ENCODE measurements around the gene FKBP3.
"Not testable (repeated sequence)": the region's sequence is repeated elsewhere in the genome, so short reads cannot be mapped to it uniquely, and the experiment has no call there.

The FKBP3 gene

DNA sequence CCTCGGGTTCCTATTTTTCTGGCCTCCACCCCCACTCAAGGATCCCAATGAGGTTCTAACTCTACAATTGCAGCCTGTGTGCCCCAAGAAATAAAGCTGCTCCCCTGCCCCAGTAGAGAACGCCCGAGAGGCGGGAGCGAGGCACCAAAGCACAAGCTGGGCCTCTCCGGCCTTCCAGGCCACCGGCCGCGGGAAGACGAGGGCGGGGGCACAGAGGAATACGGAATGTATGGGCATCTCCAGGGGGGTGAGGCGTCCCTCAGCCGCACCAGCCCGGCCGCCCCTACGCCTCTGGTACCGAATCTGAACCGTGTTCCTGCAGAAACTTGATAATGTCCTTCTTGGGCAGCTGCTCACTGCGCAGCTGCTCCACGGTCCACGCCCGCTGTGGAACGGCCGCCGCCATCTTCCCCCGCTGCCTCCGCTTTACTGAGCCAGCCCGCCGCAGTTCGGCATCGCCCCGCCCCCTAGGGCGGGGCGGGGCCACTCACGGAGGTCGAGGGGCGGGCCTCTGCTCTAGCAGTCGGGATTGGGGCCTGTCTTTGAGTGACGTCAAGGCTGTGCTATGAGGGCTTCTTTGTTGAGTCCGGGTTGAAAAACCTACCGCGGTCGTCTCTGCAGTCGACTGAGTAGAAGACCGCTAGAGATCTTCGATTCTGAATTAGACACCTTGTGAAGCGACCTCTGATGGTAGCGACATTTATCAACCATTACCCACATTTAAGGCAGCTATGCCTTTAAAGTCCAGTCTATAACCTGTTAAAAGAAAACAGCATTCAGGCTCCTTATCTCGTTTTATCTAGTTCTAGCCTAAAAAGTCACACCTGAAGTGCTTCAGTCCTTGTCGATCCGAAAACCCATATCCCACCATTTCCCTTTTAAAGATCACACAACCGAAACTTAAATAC is at the start of gene FKBP3:
TSS of gene FKBP3 (minus strand) at position 431 of the 908 bp plus-strand sequence. CDS start at position 406, 25 bp downstream.
- peak; percentile 99 for DNase-seq

DNA sequence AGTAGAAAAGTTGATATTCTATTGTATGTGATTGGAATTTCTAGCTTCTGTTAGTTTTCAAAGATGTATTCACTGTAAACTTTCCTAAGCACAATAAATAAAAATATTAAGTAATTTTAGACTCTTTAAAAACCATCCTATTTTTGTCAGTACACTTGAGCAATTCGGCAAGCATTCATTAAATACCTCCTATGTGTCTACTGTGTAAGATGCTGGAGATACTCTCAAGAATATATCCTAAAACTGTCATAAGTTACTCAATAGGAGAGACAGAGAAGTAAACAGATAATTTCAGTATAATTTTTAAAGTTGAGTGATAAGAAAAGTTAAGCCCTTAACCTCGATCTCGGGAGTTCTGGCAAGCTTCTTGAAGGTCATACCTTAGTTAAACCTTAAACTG is 47.5 kb upstream of the FKBP3 start:
- no peak for DNase-seq

DNA sequence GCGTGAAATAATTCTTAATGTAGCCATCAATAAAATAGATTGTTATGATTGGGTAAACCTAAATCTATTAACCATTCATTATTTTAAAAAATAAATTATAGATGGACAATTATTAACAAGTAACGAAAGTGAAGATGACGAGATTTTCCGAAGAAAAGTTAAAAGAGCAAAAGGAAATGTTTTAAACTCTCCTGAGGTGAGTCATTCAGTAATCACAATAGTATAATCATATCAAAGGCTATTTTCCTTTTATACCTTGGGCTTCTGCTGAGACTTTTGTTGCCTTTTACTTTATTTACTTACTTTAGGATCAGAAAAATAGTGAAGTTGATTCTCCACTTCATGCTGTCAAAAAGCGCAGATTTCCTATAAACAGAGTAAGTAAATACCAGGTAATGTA is 47.0 kb upstream of the FKBP3 start:
- DNase-seq = no peak

DNA sequence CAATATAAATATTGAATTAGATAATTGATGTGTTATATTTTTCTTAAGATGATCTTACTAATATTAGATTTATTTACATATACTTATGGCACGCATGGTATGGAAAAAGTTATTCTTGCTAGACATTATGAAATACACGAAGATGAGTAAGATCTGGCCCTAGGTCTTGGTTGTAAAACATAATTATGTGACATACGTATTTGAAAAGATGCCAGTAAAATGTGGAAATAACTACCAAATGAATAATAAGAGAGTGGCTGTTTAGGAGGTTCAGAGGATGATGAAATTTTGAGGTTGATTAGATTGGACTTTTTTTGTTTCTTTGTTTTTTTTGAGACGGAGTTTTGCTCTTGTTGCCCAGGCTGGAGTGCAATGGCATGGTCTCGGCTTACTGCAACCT is 42.8 kb upstream of the FKBP3 start:
- DNase-seq = no peak

DNA sequence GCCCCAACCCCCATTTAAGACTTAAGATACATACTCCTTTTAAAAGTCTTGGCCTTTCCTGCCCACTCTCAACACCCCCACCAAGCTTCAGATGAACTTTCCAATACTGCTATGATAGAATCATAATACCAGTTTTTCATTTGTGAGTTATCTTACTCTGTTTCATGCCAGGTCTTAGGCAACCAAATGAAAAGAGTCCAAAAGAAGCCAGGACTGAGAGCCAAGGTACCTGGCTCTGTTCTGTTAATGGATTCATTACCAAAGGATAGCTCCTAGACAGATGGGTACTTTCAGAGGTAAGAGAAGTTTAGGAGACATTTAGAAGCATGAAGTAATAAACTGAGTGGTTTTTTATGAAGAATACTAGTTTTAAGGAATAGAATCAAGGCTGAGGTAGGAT is 35.6 kb upstream of the FKBP3 start:
- no peak for DNase-seq

DNA sequence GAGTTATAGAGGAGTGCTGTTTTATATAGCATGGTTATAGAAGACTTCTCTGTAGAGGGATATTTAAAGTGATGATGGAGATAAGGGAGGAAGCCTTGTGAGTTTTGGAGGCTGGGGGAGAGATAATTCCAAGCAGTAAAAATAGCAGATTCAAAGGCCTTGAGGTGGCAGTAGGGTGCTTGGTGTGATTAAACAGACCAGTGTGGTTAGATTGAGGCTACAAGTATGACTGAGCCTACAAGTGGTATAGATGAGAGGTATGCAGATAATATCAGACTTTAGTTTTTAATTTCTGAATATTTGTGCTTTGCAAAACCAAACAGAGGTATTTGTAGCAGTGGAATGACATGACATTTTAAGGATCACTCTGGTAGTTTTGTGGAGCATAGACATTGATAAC is 21.8 kb upstream of the FKBP3 start:
- no peak for DNase-seq

DNA sequence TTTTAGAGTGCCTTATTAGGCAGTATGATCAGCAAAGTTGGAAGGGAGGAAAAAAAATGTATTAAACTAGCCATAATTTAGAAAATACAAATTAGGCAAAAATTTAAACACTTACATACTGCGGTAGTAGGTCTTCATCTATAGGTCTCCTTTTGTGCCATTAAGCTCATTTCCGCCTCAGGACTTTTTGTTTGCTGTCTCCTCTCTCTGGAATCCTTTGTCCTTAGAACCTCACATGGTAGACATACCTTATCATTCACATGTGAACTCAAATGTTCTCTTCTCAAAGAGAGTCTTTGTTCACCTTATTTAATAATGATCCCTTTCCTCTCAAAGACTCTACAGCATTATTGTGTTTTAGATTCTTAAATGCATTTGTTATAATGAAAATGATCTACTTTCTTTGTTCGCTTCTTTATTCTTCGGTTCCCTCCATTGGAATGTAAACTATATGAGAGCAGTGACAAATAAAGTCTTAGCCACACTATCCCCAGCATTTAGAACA is 16.2 kb upstream of the FKBP3 start:
- DNase-seq = no peak

DNA sequence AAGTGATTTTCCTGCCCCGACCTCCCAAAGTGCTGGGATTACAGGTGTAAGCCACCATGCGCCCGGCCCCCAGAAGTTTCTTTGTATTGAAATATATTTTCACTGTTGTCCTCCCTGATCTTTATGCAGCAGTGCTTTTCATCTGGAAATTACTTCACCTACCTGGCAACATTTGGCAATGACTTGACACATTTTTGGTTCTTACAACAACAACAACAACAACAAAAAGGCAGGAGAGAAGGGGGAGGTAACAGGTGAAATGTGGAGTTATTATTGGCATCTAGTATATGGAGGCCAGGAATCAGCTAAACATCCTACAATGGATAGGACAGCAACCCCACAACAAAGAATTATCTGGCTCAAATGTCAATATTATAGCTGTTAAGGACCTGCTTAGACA is 15.3 kb upstream of the FKBP3 start:
- no peak for DNase-seq

DNA sequence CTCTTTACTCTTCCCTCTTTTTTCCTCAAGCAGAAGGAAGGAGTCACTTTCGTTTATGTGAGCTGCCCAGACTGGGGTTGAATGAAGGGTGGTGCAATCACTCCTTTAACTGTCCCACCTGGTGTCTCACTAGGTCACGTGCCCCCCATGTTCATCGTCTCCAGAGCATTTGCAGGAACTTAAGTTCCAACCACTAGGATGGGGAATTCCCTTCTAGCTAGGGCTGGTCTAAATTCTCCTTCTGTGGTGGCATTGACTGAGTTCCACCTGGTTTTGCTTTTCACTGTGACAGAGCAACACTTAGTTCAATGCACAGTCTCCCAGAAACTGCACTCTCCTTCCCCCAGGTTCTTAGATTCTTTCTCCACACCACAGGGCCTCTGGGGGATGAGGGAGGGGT is 10.9 kb upstream of the FKBP3 start:
- DNase-seq = no peak

DNA sequence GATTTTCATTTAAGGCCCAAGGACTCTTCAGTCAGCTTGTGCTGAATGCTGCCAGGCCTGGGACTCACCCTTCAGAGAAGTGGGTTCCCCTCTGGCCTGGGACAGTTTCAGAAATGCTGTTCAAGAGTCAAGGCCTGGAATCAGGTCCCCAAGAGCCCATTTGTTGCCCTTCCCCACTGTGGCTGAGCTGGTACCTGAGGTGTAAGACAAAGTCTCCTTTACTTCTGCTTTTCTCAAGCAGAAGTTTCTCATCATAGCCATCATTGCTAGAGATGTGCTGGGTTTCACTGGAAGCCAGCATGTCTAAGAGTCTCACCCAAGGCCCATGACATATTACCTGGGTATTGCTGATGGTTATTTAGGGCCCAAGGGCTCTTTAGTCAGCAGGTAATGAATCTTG is 10.4 kb upstream of the FKBP3 start:
- DNase-seq = no peak

DNA sequence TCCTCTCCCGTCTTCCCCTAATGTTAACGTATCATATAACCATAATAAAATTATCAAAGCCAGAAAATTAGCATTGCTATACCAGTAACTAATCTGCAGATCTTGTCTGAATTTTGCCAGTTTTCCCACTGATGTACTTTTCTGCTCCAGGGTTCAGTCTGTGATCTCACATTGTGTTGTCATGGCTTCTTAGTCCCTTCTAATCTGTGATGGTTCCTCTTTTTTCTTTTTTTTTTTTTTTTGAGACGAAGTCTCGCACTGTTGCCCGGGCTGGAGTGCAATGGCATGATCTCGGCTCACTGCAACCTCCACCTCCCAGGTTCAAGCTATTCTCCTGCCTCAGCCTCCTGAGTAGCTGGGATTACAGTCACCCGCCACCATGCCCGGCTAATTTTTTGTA is 7.8 kb upstream of the FKBP3 start:
- DNase-seq = not testable (repeated sequence)

DNA sequence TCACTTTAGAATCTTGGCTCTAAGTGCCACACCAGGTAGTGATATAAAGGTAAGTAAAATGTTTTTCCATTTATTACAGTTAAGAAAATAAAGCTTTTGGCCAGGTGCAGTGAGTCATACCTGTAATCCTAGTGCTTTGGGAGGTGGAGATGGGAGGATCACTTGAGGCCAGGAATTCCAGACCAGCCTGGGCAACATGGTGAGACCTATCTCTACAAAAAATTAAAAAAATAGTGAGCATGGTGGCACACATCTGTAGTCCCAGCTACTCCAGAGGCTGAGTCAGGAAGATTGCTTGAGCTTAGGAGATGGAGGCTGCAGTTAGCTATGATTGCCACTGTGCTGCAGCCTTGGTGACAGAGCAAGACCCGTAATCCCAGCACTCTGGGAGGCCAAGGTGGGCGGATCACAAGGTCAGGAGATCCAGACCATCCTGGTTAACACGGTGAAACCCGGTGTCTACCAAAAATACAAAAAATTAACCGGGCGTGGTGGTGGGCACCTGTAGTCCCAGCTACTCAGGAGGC is 6.4 kb upstream of the FKBP3 start:
- DNase-seq = no peak

DNA sequence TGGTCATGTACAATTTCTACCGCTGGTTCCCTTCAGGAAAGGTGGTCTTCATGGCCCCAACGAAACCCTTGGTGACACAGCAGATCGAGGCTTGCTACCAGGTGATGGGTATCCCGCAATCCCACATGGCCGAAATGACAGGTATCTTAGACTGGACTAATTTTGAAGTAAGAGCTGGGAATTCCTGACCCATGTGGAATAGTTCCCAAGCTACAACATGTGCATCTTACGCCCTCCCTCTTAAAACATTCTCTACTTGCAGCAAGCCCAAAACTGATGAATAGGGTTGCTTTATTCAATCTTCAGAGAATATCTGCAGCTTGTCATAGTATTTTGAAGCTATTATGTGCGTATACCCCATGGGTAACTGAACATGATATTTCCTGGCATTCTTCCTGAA is 2.1 kb upstream of the FKBP3 start:
- no peak for DNase-seq

DNA sequence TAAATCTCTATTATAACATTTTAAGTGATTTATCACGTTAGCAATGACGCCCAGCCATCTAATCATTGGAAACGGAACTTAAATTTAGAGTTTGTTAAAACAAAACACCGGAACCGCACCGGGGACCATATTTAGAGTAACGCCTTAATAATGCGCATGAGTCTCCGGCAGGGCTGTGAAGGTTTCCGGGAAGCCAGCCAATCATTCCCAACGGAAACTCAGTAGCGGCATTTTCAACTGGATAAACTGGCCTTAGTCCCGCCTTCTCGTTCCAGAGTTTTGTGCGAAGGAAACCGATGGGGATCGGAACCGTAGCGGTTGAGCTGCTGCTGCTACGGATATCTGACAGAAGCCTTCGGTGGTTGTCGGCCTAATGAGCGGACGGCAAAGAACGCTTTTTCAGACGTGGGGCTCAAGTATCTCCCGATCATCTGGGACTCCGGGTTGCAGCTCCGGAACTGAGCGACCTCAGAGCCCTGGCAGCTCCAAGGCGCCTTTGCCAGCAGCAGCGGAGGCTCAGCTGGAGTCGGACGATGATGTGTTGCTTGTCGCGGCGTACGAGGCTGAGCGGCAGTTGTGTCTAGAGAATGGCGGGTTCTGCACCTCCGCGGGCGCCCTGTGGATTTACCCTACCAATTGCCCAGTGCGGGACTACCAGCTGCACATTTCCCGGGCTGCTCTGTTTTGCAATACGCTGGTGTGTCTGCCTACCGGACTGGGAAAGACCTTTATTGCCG is 1.5 kb upstream of the FKBP3 start, which contains the start of gene FANCM:
TSS of gene FANCM (plus strand) at position 272 of the 737 bp plus-strand sequence. CDS start at position 374, 102 bp downstream.
- peak; percentile 94 for DNase-seq

DNA sequence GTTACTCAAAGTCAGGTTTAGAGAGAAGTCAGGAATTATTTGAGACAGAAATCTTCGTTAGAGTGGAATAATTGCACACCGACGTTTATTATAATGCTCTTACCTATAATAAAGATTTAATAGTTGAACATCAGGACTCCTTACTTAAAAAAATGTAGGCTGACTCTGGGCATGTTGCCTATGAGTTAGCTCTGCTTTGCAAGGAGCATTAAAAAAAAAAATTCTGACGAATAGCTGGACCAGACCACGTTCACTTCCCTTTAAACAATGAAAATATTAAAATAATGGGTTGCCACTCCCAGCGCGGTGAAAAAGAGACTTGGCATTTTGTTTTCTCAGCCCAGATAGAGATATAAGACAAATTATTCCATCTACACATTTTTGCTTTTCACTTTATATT is 875 bp upstream of the FKBP3 start:
- no peak for DNase-seq

DNA sequence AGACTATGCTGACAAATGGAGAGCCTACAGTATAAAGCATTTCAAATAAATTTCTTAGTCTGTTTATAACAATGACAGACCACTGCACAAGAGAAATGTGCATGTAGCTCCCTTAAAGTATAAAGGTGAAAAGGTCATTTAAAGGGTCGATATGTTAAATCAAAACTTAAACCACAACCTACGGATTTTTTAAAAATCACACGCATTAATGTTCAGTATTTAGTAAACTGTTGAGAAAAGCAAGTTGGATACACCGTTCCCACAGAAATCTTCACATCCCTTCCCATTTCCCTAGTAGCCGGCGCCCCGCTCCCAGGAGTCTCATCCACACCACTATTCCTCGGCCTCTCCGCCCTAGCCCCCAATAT is 614 bp downstream of the FKBP3 start:
- DNase-seq = no peak

DNA sequence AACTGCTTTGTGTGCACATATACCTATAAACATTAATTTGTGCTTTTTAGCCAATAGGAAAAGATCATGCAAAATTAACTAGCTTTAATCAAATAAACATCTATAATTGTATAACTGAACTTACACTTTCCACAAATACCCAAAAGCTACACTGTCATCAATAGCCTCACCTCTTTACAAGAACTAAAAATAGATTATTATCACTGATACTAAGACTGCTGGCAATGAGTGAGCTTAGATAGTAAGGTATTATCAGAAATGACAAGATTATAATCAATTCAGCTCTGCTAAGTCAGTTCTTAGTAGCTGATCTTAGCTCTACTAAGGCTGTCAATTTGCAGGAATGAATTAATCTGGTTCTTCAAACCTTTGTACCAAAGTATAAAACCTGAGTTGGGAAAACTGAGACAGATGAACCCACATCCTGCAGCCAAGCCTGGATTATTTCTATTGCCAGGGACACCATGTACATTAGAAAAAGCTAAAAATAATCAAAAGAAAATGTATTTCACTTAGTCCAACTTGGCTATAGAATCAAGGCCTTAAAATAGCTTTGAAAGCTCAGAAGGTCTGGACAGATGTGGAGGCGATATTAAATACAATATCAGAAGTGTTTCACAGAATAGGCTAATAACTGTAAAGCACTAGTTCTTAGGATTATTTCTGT is 5.2 kb downstream of the FKBP3 start:
- no peak for DNase-seq

DNA sequence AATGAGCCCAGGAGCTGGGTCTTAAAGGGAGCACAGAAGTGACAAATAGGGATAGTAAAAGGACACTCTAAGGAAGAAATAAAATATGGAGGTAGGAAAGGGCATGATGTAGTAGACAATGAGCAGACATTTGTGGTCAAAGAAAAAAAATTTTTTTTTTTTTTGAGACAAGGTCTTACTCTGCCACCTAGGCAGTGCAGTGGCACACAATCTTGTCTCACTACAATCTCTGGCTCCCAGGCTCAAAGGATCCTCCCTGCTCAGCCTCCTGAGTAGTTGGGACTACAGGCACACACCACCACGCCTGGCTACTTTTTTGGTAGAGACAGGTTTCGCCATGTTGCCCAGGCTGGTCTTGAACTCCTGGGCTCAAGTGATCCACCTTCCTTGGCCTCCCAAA is 8.5 kb downstream of the FKBP3 start:
- no peak for DNase-seq

DNA sequence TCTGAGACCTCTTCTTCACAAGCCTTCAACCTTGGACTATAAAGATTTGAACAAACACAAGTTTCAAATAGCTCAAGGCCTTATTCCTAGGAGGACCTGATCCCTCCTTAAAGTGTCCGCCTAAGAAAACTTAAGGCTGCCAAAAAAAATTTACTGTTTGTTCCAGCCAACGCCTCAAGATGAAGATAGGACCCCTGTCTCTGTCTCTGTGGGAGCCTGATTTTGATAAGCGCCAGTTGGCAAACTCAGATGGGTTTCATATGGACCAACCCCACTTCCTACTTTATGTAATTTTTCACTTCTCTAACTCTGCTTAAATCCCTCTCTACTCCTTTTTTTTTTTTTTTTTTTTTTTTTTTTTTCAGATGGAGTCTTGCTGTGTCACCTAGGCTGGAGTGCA is 11.0 kb downstream of the FKBP3 start:
- DNase-seq = no peak

DNA sequence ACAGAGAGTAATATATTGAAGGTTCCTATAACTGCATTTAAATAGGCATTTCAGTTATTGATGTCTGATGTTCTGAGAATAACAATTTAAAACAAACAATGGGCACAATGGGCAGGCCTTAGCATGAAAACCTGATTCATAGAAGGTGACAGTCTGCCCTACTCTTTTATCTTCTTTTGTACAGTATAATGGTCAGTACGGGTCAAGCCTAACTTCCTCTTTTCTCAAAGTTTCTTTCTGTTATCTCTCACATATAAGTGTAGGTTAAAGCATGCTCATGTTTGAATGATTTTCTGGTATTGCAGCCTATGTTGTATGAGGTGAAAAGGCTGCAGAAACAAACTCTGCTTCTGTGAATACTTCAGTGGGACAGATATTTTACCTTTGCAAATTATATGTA is 14.2 kb downstream of the FKBP3 start:
- no peak for DNase-seq

DNA sequence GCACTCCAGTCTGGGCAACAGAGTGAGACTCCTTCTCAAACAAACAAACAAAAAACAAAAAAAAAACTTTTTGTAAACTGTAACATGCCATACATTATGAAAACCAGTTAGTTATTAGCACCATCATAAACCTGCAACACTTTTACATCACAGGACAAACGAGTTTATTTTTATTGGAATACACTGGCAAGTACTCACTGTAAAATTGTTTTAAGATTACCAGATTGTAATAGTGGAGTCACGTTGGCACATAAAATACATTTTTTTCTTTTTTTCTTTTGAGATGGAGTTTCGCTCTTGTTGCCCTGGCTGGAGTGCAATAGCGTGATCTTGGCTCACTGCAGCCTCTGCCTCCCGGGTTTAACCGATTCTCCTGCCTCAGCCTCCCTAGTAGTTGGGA is 15.7 kb downstream of the FKBP3 start:
- no peak for DNase-seq

DNA sequence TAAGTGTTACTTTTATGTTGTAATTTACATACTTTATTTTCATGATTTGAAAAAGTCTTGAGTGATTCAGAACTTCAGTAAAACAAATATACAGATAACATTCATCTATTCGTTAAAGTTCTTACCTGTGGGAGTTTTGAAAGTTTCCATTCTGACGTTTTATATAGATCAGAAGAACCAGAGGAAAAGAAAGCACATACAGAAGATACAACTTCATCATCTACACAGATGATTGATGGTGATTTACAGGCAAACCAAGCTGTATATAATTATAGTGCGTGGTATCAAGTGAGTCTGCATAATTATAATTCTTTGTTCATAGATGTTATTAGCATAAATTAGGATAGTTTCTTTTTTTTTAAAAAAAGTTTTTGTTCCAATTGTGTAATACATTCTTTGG is 20.0 kb downstream of the FKBP3 start:
- DNase-seq = no peak
